ENCODE data around the gene CXCL11. TPM values are rescaled to one million over a fixed set of nuclear protein-coding genes. Genes with fewer than 3 reads are reported as not detected.

The CXCL11 gene
- total RNA-seq, 1 donor from 2014 or later = not detected

- TF ChIP-seq, protein P1, sequence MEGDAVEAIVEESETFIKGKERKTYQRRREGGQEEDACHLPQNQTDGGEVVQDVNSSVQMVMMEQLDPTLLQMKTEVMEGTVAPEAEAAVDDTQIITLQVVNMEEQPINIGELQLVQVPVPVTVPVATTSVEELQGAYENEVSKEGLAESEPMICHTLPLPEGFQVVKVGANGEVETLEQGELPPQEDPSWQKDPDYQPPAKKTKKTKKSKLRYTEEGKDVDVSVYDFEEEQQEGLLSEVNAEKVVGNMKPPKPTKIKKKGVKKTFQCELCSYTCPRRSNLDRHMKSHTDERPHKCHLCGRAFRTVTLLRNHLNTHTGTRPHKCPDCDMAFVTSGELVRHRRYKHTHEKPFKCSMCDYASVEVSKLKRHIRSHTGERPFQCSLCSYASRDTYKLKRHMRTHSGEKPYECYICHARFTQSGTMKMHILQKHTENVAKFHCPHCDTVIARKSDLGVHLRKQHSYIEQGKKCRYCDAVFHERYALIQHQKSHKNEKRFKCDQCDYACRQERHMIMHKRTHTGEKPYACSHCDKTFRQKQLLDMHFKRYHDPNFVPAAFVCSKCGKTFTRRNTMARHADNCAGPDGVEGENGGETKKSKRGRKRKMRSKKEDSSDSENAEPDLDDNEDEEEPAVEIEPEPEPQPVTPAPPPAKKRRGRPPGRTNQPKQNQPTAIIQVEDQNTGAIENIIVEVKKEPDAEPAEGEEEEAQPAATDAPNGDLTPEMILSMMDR (IDR thresholded peaks at IDR 0.05) = no peak
- Histone ChIP-seq H3K27ac (no peak overlapping the region), H3K36me3 (no peaks in the 10 kb centered on the region), H3K9me3 (no peaks in the 10 kb centered on the region), H3K4me1 (no peaks in the 10 kb centered on the region), H3K4me3 (no peak overlapping the region), H3K27me3 (no peaks in the 10 kb centered on the region)
- intact Hi-C loops (cut with DNase I) = no loop called here
- DNase-seq (ENCODE audit: low spot score in 2 of 2) = no peak
Measured at GRCh38 chr4:76022031-76022430, 13.8 kb downstream of the CXCL11 start.

- Histone ChIP-seq H3K27me3 (no peaks in the 10 kb centered on the region), H3K36me3 (no peaks in the 10 kb centered on the region), H3K27ac (no peak overlapping the region), H3K9me3 (no peaks in the 10 kb centered on the region), H3K4me1 (no peaks in the 10 kb centered on the region), H3K4me3 (no peak overlapping the region)
- intact Hi-C loops (cut with DNase I) = no loop called here
- no peak for DNase-seq (ENCODE audit: low spot score in 2 of 2)
- TF ChIP-seq, protein P1 (IDR thresholded peaks at IDR 0.05) = no peak
Measured at GRCh38 chr4:76017056-76017686, 18.7 kb downstream of the CXCL11 start.

DNA sequence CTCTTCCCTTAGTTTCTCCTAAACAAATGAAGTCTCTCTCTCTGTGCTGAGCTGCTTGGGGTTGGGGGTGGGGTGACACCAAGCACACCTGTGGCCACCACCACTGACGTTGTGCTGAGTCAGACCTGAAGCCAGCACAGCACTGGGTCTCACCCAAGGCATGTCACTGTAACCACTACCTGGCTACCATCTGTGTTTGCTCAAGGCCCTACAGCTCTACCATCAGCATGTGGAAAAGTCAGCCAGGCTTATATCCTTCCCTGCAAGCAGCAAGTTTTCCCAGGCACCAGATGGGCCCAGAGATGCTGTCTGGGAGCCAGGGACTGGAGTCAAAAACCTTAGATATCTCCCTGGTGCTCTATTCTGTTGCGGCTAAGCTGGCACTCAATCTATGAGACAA, 19.5 kb downstream of the CXCL11 start:
- DNase-seq (ENCODE audit: low spot score in 2 of 2) = no peak
- intact Hi-C loops (cut with DNase I) = no loop called here
- Histone ChIP-seq H3K4me1 (no peaks in the 10 kb centered on the region), H3K27me3 (no peaks in the 10 kb centered on the region), H3K36me3 (no peaks in the 10 kb centered on the region), H3K4me3 (no peak overlapping the region), H3K27ac (no peak overlapping the region), H3K9me3 (no peaks in the 10 kb centered on the region)
- TF ChIP-seq, protein P1 (IDR thresholded peaks at IDR 0.05) = no peak

DNA sequence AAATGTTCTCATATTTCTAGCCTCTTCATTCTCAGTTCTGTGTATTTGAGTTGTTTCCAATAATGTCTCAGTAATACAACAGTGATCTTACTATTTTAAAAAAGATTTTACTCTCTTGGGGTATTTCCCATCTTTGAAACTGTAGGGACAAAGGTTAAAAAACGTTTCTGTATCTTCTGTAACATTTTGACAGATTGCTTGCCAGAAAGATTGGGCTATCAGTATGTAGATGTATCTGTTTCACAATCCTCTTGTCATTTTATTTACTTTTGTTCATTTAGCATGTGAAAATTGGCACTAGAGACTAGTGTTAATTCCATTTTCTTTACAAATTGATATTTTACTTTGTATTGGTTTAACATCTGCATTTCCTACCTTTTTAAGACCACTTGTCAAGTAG, 22.3 kb downstream of the CXCL11 start:
- no peak for DNase-seq (ENCODE audit: low spot score in 2 of 2)
- intact Hi-C loops (cut with DNase I) = no loop called here
- Histone ChIP-seq H3K27ac (no peak overlapping the region), H3K9me3 (no peaks in the 10 kb centered on the region), H3K36me3 (no peaks in the 10 kb centered on the region), H3K4me3 (no peak overlapping the region), H3K27me3 (no peaks in the 10 kb centered on the region), H3K4me1 (no peaks in the 10 kb centered on the region)
- TF ChIP-seq, protein P1 (IDR thresholded peaks at IDR 0.05) = no peak

GRCh38 chr4:76012388-76012801, 23.5 kb downstream of the CXCL11 start:
- no peaks in the 10 kb centered on the region for H3K4me1 ChIP-seq
- no peaks in the 10 kb centered on the region for H3K27me3 ChIP-seq
- H3K4me3 ChIP-seq = no peak overlapping the region
- H3K36me3 ChIP-seq = no peaks in the 10 kb centered on the region
- peak overlapping the region in 1 of 2 donors; percentile 21 for H3K27ac ChIP-seq
- TF ChIP-seq, protein P1 (IDR thresholded peaks at IDR 0.05) = no peak
- intact Hi-C loops (cut with DNase I) = no loop called here
- DNase-seq (ENCODE audit: low spot score in 2 of 2) = no peak
- no peaks in the 10 kb centered on the region for H3K9me3 ChIP-seq

Measured in ascending aorta (tissue), 2 donors.